Activated CD8-positive, alpha-beta T cell treated with anti-CD3 and anti-CD28 coated beads, Interleukin-2, amount 10 ng/mL, durations not matched to agents 7 days and 5 days (primary cell): ENCODE measurements around the gene C11orf54. TPM values are rescaled to one million over a fixed set of nuclear protein-coding genes. Genes with fewer than 3 reads are reported as not detected.

Experiments used
- ATAC-seq: fragments of 150-1000 bp; cut with Tn5 transposase; one replicate; pipeline ENCODE4 v1.10.0; 2021; ENCODE audit warnings: moderate library complexity
- CTCF ChIA-PET: fragments of 350-600 bp; sonication (Branson Sonifier 250); formaldehyde crosslinking; loops from one replicate; lab custom pipeline; 2021; ENCODE audit warnings: antibody characterized with exemption; lab: Charles Lee
- POLR2A ChIA-PET: fragments of 350-600 bp; sonication (Branson Sonifier 250); formaldehyde crosslinking; loops from one replicate; lab custom pipeline; 2021; ENCODE audit warnings: antibody characterized with exemption; lab: Charles Lee
- DNase-seq: peaks from one replicate; pipeline ENCODE4 v3.0.0-alpha.2; 2020
- H3K27ac Mint-ChIP-seq: one replicate; pipeline ENCODE4 v1.8.0; 2021; ENCODE audit warnings: mild to moderate bottlenecking, mixed read lengths
- H3K27me3 Mint-ChIP-seq: one replicate; pipeline ENCODE4 v1.8.0; 2021; ENCODE audit warnings: low read depth, mixed read lengths
- H3K36me3 Mint-ChIP-seq: one replicate; pipeline ENCODE4 v1.8.0; 2021; ENCODE audit warnings: low read depth, mixed read lengths
- H3K4me1 Mint-ChIP-seq: one replicate; pipeline ENCODE4 v1.8.0; 2021; ENCODE audit warnings: low read depth, mixed read lengths
- H3K4me3 Mint-ChIP-seq: one replicate; pipeline ENCODE4 v1.8.0; 2021; ENCODE audit warnings: mild to moderate bottlenecking, mixed read lengths
- H3K9me3 Mint-ChIP-seq: one replicate; pipeline ENCODE4 v1.8.0; 2022; ENCODE audit warnings: mixed read lengths; ENCODE audit not compliant: insufficient read depth
- microRNA-seq: library from miRNA; unstranded; fragments of <30 nt; microRNA quantifications from one replicate; pipeline ENCODE4 v1.2.0, GENCODE V29; 2022
- total RNA-seq, 2 experiments: library from RNA; stranded (reverse); gene quantifications; one replicate each; pipeline ENCODE4 v1.2.3, GENCODE V29; 2021

The C11orf54 gene
- total RNA-seq, 2 experiments from 2014 or later: 17.9 to 19.3 TPM

GRCh38 chr11:93784935-93785360, 43.5 kb downstream of the C11orf54 start:
- Mint-ChIP-seq H3K4me1 (peaks cover 46% of the 10 kb centered on the region), H3K9me3 (no peaks in the 10 kb centered on the region), H3K4me3 (peak overlapping the region; percentile 99), H3K27ac (peak overlapping the region; percentile 97), H3K36me3 (peaks cover 46% of the 10 kb centered on the region), H3K27me3 (no peaks in the 10 kb centered on the region)
- ATAC-seq (peak; percentile 10), DNase-seq (no peak)
- ChIA-PET POLR2A (interaction anchor here (5.1 kb wide), 1 partner anchor 47 kb away, joined by 161 read pairs; the partner anchor contains the start of genes C11orf54 and TAF1D), CTCF (no interaction called here)

- DNase-seq (no peak), ATAC-seq (no peak)
- Mint-ChIP-seq H3K4me1 (peaks cover 21% of the 10 kb centered on the region), H3K27me3 (no peaks in the 10 kb centered on the region), H3K4me3 (no peak overlapping the region), H3K27ac (no peak overlapping the region), H3K36me3 (peaks cover 72% of the 10 kb centered on the region), H3K9me3 (no peaks in the 10 kb centered on the region)
- POLR2A ChIA-PET: no interaction called here
- CTCF ChIA-PET: interaction anchor here (1.4 kb wide), 1 partner anchor 10 kb away, joined by 5 read pairs; no protein-coding TSS in a partner anchor
Measured at GRCh38 chr11:93791493-93791892, 50.0 kb downstream of the C11orf54 start.

GRCh38 chr11:93796441-93797231, 55.2 kb downstream of the C11orf54 start:
- ATAC-seq (no peak), DNase-seq (no peak)
- Mint-ChIP-seq H3K4me3 (no peak overlapping the region), H3K9me3 (no peaks in the 10 kb centered on the region), H3K36me3 (peaks cover 66% of the 10 kb centered on the region), H3K27ac (peak overlapping the region; percentile 8), H3K4me1 (peaks cover 2% of the 10 kb centered on the region), H3K27me3 (no peaks in the 10 kb centered on the region)
- ChIA-PET CTCF (interaction anchor here (2.2 kb wide), 1 partner anchor 13 kb away, joined by 6 read pairs; the partner anchor contains the start of gene MED17), POLR2A (interaction anchor here (0.9 to 1.5 kb wide), 2 partner anchors 13 to 55 kb away, joined by 3 read pairs; partner anchors contain the start of genes C11orf54, MED17 and TAF1D)

- Mint-ChIP-seq H3K4me1 (no peaks in the 10 kb centered on the region), H3K36me3 (peaks cover 65% of the 10 kb centered on the region), H3K9me3 (no peaks in the 10 kb centered on the region), H3K27me3 (no peaks in the 10 kb centered on the region), H3K27ac (peak overlapping the region; percentile 11), H3K4me3 (no peak overlapping the region)
- no peak for ATAC-seq
- ChIA-PET POLR2A (interaction anchor here (0.7 to 2.8 kb wide), 2 partner anchors 17 to 60 kb away, joined by 3 to 8 read pairs; partner anchors contain the start of genes C11orf54, MED17 and TAF1D), CTCF (interaction anchor here (1.0 to 1.2 kb wide), 2 partner anchors 10 to 74 kb away, joined by 3 to 5 read pairs; no protein-coding TSS in a partner anchor)
- DNase-seq: no peak
Measured at GRCh38 chr11:93801366-93801765, 59.9 kb downstream of the C11orf54 start.

GRCh38 chr11:93804879-93805278, 63.4 kb downstream of the C11orf54 start:
- ChIA-PET POLR2A (no interaction called here), CTCF (no interaction called here)
- Mint-ChIP-seq H3K27me3 (no peaks in the 10 kb centered on the region), H3K4me3 (no peak overlapping the region), H3K36me3 (peaks cover 60% of the 10 kb centered on the region), H3K27ac (no peak overlapping the region), H3K9me3 (no peaks in the 10 kb centered on the region), H3K4me1 (no peaks in the 10 kb centered on the region)
- DNase-seq: no peak
- ATAC-seq: no peak

GRCh38 chr11:93807980-93808379, 66.5 kb downstream of the C11orf54 start:
- peaks cover 69% of the 10 kb centered on the region for H3K36me3 Mint-ChIP-seq

GRCh38 chr11:93813974-93814373, 72.5 kb downstream of the C11orf54 start:
- no peak overlapping the region for H3K4me3 Mint-ChIP-seq
- H3K27ac Mint-ChIP-seq: no peak overlapping the region
- peaks cover 50% of the 10 kb centered on the region for H3K36me3 Mint-ChIP-seq
- no peak for DNase-seq
- ChIA-PET CTCF (no interaction called here), POLR2A (no interaction called here)
- H3K27me3 Mint-ChIP-seq: no peaks in the 10 kb centered on the region
- H3K4me1 Mint-ChIP-seq: no peaks in the 10 kb centered on the region
- ATAC-seq: no peak
- H3K9me3 Mint-ChIP-seq: no peaks in the 10 kb centered on the region

More at GRCh38 chr11:93807980-93808379, 66.5 kb downstream of the C11orf54 start:
- Mint-ChIP-seq H3K9me3 (no peaks in the 10 kb centered on the region), H3K4me1 (no peaks in the 10 kb centered on the region), H3K27ac (no peak overlapping the region), H3K27me3 (no peaks in the 10 kb centered on the region), H3K4me3 (no peak overlapping the region)
- CTCF ChIA-PET: no interaction called here
- POLR2A ChIA-PET: interaction anchor here (0.6 to 0.9 kb wide), 2 partner anchors 67 to 104 kb away, joined by 3 to 4 read pairs; partner anchors contain the start of genes C11orf54 and TAF1D
- ATAC-seq: no peak
- no peak for DNase-seq

Small RNA genes within 50 kb of the gene (microRNA-seq; reads per million reads assigned to microRNA genes)
- gene MIR1304: 23.0 reads per million, percentile 37 among the genes with 10 or more reads in this experiment

Other genes with a start within 250 kb of the C11orf54 start
- gene SMCO4, start 198.3 kb upstream of the C11orf54 start, total RNA-seq: 10 to 100 TPM; 17.7 to 18.0 TPM
- gene CEP295, start 80.0 kb upstream of the C11orf54 start, total RNA-seq: 10 to 100 TPM; 30.6 to 32.3 TPM
- 100 to 1,000 TPM; 161 to 172 TPM for gene TAF1D, start 177 bp upstream of the C11orf54 start, total RNA-seq
- 10 to 100 TPM; 43.6 to 45.3 TPM for gene MED17, start 42.6 kb downstream of the C11orf54 start, total RNA-seq
- not detected for gene VSTM5, start 108.9 kb downstream of the C11orf54 start, total RNA-seq